Neuron (in vitro differentiated cells): ENCODE results near the gene ENO3.

Source experiments
- H2AFZ ChIP-seq: one replicate; pipeline ENCODE4 v1.6.1; 2013; ENCODE audit warnings: low read depth, mild to moderate bottlenecking, inconsistent platforms, low read length, moderate library complexity
- H3K27me3 ChIP-seq: one replicate; pipeline ENCODE4 v1.6.1; 2013; ENCODE audit warnings: low read length; ENCODE audit not compliant: insufficient read depth
- H3K36me3 ChIP-seq: one replicate; pipeline ENCODE4 v1.6.1; 2013; ENCODE audit warnings: low read length; ENCODE audit not compliant: insufficient read depth
- H3K4me1 ChIP-seq: one replicate; pipeline ENCODE4 v1.6.1; 2013; ENCODE audit warnings: low read length; ENCODE audit not compliant: insufficient read depth
- H3K4me3 ChIP-seq: 2 replicates; pipeline ENCODE4 v1.5.1; 2013; ENCODE audit warnings: mild to moderate bottlenecking, low read length, moderate library complexity
- H3K9me3 ChIP-seq: one replicate; pipeline ENCODE4 v1.6.1; 2013; ENCODE audit warnings: low read length

The ENO3 gene

DNA sequence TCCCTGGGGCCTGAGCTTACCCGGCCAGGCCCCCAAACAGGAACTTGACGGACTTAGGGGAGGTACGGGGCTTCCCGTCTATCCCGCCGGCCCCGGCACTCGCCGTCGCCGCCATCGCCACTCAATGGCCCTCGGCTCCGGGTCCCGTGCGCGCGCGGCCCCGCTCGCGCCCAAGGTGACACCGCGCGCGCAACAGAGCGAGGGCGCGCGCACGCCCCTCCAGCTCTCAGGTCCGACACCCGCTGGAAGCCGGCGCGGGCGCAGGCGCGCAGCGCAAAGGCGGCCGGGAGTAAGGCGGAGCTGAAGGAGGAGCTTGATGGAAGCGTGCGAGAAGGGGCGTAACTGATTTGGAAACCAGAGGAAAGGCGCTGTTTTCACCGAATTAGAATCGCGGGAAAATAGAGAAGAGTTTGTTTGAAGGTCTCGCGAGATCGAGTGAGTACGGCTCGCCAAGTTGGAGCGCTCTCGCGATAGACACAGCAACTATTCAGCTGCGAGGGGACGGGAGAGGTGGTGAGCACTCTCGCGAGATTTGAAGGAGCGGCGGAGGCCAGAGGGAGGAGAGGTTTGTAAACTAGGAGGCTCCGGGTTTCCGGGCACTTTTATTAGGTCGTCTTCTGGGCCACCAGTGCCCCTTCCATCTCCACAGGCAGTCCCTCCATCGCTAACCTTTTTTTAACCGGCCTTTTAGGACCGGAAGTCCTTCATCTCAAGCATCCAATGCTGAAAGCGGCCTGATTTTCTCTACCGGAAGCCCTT, 10.9 kb upstream of the ENO3 start, which contains the start of the genes RNF167 and SLC25A11:
Gene RNF167 (plus strand): TSS at position 473 of the 759 bp plus-strand sequence. CDS start 642 bp downstream, outside the sequence.
Gene SLC25A11 (minus strand): TSS at position 251 of the 759 bp plus-strand sequence. CDS start 136 bp downstream, at position 115.
- Histone ChIP-seq H2AFZ (peak within 1 kb of the TSS; percentile 53), H3K4me3 (peak within 1 kb of the TSS; percentile 72), H3K4me1 (peaks cover 20% of the 10 kb centered on the region), H3K36me3 (peaks cover 47% of the 10 kb centered on the region), H3K27me3 (no peaks in the 10 kb centered on the region), H3K9me3 (no peaks in the 10 kb centered on the region)

DNA sequence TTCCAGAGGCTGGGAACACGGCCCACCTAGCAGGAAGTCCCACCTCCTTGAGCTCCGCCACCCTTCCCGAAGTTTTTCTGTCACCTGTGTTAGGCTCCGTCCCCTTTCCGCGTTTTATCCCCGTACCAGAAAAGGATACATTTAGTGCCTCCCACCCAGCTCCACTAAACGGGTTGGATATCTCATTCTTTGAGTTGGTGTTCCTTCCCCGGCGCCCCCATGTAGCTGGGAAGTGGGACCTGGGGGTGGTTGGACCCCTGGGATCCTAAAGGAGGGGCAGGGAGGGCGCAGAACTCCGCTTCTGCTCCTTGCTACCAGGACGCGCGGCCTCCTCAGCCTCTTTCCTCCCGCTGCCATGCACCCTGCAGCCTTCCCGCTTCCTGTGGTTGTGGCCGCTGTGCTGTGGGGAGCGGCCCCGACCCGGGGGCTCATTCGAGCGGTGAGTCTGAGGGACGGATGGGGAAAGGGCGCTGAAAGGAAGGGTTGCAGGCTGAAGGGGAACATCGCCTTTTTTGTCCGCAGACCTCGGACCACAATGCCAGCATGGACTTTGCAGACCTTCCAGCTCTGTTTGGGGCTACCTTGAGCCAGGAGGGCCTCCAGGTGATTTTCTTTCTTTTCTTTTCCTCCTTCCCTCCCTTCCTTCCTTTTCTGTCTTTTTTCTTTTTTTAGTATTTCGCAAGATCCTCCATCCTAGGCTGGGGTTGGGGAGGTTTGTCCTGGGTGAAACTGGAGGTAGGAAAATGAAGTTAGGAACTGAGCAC, 10.2 kb upstream of the ENO3 start:
- Histone ChIP-seq H3K4me3 (peak overlapping the region; percentile 72), H3K36me3 (peaks cover 55% of the 10 kb centered on the region), H2AFZ (peak overlapping the region; percentile 53), H3K4me1 (peaks cover 24% of the 10 kb centered on the region), H3K9me3 (no peaks in the 10 kb centered on the region), H3K27me3 (no peaks in the 10 kb centered on the region)

DNA sequence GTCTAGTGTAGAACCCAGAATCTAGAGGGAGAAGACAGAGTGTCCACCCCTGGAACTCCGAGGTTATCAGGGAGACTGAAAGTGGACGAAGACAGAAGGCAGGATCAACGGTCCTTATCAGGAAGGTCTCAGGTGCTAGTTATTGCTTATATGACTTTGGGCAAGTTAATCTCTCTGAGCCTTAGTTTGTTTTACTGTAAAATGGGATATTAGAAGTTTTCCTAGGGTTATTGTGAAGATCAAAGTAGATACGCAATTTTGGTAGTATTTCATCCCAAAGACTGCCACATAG, 9.7 kb upstream of the ENO3 start:
- Histone ChIP-seq H3K36me3 (peaks cover 60% of the 10 kb centered on the region), H2AFZ (no peak overlapping the region), H3K9me3 (no peaks in the 10 kb centered on the region), H3K4me1 (peaks cover 29% of the 10 kb centered on the region), H3K4me3 (peak overlapping the region; percentile 72), H3K27me3 (no peaks in the 10 kb centered on the region)

DNA sequence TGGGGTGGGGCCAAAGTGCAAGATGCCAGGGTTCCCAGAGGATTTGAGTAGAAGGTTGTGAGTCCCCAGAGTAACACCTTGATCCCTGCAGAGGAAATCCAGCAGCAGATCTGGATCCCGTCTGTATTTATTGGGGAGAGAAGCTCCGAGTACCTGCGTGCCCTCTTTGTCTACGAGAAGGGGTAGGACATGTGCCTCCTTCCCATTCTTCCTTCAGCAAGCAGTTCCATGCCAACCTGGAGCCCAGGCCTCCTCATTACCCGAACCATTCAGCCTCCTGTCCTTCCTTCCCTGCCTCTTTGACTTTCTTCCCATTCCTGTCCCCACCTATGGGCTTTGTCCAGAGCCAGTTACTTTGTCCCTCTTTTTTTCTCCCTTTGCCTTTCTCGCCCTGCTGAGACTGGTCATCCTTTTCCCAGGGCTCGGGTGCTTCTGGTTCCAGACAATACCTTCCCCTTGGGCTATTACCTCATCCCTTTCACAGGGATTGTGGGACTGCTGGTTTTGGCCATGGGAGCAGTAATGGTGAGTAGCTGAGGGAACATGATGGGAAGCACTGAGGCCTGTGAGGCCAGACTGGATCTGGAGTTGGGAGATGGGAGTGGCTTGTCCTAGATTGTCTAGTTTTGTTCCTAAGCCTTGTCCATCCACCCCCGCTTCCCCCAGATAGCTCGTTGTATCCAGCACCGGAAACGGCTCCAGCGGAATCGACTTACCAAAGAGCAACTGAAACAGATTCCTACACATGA, 8.0 kb upstream of the ENO3 start:
- Histone ChIP-seq H2AFZ (no peak overlapping the region), H3K4me1 (peaks cover 38% of the 10 kb centered on the region), H3K36me3 (peaks cover 55% of the 10 kb centered on the region), H3K27me3 (no peaks in the 10 kb centered on the region), H3K4me3 (no peak overlapping the region), H3K9me3 (no peaks in the 10 kb centered on the region)

DNA sequence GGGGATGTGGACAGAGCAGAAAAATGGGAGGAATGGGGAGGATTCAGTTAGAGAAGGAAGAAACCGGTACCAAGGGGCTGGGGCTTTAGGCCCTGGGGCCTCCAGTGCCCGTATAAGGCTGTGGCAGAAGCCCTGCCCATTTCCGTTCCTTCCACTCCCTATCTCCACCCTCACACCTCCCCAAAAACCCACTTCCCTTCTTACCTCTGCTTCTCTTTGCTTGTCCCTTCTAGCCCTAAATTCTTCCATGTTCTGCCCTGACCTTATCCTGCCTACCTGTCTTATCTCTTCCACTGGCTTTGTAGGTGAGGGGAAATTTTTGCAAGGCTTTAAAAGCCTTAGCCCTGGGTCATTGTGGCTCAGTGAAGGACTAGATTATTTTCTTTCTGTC, 6.8 kb upstream of the ENO3 start:
- Histone ChIP-seq H3K36me3 (peaks cover 50% of the 10 kb centered on the region), H3K4me1 (peaks cover 31% of the 10 kb centered on the region)

DNA sequence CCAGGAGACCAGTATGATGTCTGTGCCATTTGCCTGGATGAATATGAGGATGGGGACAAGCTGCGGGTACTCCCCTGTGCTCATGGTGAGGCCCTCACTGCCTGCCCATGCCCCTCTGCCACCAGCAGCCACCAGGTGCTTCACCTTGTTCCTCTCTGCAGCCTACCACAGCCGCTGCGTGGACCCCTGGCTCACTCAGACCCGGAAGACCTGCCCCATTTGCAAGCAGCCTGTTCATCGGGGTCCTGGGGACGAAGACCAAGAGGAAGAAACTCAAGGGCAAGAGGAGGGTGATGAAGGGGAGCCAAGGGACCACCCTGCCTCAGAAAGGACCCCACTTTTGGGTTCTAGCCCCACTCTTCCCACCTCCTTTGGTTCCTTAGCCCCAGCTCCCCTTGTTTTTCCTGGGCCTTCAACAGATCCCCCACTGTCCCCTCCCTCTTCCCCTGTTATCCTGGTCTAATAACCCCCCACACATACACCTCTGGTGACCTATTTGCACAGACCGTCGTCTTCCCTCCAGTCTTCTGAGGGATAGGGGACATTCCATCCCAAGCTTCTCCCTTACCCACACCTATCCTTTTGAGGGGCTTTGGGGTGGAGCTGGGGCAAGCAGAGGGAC, 6.3 kb upstream of the ENO3 start:
- Histone ChIP-seq H3K4me3 (no peak overlapping the region), H3K36me3 (peaks cover 50% of the 10 kb centered on the region), H3K4me1 (peaks cover 29% of the 10 kb centered on the region)

More for the DNA sequence above, 6.8 kb upstream of the ENO3 start:
- no peaks in the 10 kb centered on the region for H3K27me3 ChIP-seq
- no peaks in the 10 kb centered on the region for H3K9me3 ChIP-seq
- H2AFZ ChIP-seq = no peak overlapping the region
- no peak overlapping the region for H3K4me3 ChIP-seq

GRCh38 chr17:4945176-4945943, 5.6 kb upstream of the ENO3 start:
- H3K27me3 ChIP-seq = no peaks in the 10 kb centered on the region
- H2AFZ ChIP-seq = no peak overlapping the region
- no peak overlapping the region for H3K4me3 ChIP-seq
- H3K36me3 ChIP-seq = peaks cover 50% of the 10 kb centered on the region
- H3K9me3 ChIP-seq = no peaks in the 10 kb centered on the region
- H3K4me1 ChIP-seq = peaks cover 30% of the 10 kb centered on the region

More for the DNA sequence above, 6.3 kb upstream of the ENO3 start:
- no peak overlapping the region for H2AFZ ChIP-seq
- no peaks in the 10 kb centered on the region for H3K27me3 ChIP-seq
- no peaks in the 10 kb centered on the region for H3K9me3 ChIP-seq

GRCh38 chr17:4945944-4946280, 5.0 kb upstream of the ENO3 start:
- peaks cover 34% of the 10 kb centered on the region for H3K4me1 ChIP-seq
- H2AFZ ChIP-seq = no peak overlapping the region
- H3K36me3 ChIP-seq = peaks cover 50% of the 10 kb centered on the region
- H3K27me3 ChIP-seq = no peaks in the 10 kb centered on the region
- H3K9me3 ChIP-seq = no peaks in the 10 kb centered on the region
- H3K4me3 ChIP-seq = no peak overlapping the region

- H3K36me3 ChIP-seq = peaks cover 50% of the 10 kb centered on the region
- peaks cover 34% of the 10 kb centered on the region for H3K4me1 ChIP-seq
- no peaks in the 10 kb centered on the region for H3K27me3 ChIP-seq
- no peaks in the 10 kb centered on the region for H3K9me3 ChIP-seq
- no peak overlapping the region for H2AFZ ChIP-seq
- H3K4me3 ChIP-seq = peak overlapping the region; percentile 84
These were observed 4.5 kb upstream of the ENO3 start for GRCh38 chr17:4946312-4946976.

- Histone ChIP-seq H3K36me3 (peaks cover 48% of the 10 kb centered on the region), H3K27me3 (no peaks in the 10 kb centered on the region), H3K4me1 (peaks cover 37% of the 10 kb centered on the region), H3K4me3 (peak overlapping the region; percentile 84), H3K9me3 (no peaks in the 10 kb centered on the region), H2AFZ (no peak overlapping the region)
These were observed 3.9 kb upstream of the ENO3 start for GRCh38 chr17:4947010-4947410.

- H3K9me3 ChIP-seq = no peaks in the 10 kb centered on the region
- H3K4me1 ChIP-seq = peaks cover 37% of the 10 kb centered on the region
- peak overlapping the region; percentile 84 for H3K4me3 ChIP-seq
- peak overlapping the region; percentile 74 for H2AFZ ChIP-seq
- H3K36me3 ChIP-seq = peaks cover 43% of the 10 kb centered on the region
- H3K27me3 ChIP-seq = no peaks in the 10 kb centered on the region
These were observed 3.3 kb upstream of the ENO3 start for GRCh38 chr17:4947411-4948165.
